ELR (cell line): ENCODE measurements around the gene AKAP1.

Experiments used
- DNase-seq: peaks from one replicate; pipeline ENCODE4 v3.0.0-alpha.2; 2015; ENCODE audit warnings: low read depth

Gene AKAP1

DNA sequence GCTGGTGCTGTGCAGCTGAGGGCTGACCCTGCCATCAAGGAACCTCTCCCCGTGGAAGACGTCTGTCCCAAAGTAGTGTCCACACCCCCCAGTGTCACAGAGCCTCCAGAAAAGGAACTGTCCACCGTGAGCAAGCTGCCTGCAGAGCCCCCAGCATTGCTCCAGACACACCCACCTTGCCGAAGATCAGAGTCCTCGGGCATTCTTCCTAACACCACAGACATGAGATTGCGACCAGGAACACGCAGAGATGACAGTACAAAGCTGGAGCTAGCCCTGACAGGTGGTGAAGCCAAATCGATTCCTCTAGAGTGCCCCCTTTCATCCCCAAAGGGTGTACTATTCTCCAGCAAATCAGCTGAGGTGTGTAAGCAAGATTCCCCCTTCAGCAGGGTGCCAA, 20.5 kb downstream of the AKAP1 start:
- no peak for DNase-seq

DNA sequence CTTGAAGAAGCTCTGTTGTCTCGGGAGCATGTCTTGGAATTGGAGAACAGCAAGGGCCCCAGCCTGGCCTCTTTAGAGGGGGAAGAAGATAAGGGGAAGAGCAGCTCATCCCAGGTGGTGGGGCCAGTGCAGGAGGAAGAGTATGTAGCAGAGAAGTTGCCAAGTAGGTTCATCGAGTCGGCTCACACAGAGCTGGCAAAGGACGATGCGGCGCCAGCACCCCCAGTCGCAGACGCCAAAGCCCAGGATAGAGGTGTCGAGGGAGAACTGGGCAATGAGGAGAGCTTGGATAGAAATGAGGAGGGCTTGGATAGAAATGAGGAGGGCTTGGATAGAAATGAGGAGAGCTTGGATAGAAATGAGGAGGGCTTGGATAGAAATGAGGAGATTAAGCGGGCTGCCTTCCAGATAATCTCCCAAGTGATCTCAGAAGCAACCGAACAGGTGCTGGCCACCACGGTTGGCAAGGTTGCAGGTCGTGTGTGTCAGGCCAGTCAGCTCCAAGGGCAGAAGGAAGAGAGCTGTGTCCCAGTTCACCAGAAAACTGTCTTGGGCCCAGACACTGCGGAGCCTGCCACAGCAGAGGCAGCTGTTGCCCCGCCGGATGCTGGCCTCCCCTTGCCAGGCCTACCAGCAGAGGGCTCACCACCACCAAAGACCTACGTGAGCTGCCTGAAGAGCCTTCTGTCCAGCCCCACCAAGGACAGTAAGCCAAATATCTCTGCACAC, 21.2 kb downstream of the AKAP1 start:
- peak; percentile 25 for DNase-seq

DNA sequence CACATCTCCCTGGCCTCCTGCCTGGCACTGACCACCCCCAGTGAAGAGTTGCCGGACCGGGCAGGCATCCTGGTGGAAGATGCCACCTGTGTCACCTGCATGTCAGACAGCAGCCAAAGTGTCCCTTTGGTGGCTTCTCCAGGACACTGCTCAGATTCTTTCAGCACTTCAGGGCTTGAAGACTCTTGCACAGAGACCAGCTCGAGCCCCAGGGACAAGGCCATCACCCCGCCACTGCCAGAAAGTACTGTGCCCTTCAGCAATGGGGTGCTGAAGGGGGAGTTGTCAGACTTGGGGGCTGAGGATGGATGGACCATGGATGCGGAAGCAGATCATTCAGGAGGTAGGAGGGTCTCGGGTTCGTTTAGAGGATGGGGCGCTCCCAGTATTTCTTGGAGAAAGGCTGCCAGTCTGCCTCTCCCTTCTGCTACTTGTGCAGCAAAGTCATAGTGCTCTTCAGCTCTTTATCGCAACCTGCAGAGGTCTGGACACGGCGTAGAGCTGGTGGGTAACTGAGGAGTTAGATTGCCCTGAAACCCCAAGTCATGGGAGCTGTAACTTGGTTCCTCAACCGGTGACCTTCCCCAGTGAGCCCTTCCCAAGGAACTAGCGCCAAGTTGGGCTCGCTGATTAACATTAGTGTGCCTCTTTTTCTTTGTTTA, 21.9 kb downstream of the AKAP1 start:
- no peak for DNase-seq

DNA sequence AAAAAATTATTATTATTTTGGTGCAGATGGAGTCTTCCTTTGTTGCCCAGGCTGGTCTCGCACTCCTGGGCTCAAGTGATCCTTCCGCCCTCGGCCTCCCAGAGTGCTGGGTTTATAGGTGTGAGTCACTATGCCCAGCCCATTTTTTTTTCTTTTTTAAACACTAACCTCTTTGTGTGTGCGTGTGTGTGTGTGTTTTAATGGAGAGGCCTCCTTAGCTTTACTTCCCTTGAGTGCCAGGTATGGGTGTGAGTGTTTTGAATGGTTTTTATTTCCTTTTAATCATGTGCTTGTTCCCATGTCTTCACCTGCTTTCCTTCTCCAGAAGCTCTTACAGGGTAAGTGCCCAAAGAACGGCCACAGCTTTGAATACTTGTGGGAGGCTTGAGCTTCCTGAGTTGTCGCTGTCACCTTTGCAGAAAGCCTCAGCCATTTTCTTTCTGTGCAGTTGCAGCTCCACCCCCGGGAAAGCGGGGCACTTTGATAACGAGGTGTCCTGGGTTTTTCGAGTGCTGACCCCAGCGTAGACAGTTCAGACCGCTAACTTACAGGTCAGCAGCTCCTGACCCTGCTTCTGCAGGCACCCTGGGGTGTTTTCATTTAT, 22.6 kb downstream of the AKAP1 start:
- peak; percentile 83 for DNase-seq

DNA sequence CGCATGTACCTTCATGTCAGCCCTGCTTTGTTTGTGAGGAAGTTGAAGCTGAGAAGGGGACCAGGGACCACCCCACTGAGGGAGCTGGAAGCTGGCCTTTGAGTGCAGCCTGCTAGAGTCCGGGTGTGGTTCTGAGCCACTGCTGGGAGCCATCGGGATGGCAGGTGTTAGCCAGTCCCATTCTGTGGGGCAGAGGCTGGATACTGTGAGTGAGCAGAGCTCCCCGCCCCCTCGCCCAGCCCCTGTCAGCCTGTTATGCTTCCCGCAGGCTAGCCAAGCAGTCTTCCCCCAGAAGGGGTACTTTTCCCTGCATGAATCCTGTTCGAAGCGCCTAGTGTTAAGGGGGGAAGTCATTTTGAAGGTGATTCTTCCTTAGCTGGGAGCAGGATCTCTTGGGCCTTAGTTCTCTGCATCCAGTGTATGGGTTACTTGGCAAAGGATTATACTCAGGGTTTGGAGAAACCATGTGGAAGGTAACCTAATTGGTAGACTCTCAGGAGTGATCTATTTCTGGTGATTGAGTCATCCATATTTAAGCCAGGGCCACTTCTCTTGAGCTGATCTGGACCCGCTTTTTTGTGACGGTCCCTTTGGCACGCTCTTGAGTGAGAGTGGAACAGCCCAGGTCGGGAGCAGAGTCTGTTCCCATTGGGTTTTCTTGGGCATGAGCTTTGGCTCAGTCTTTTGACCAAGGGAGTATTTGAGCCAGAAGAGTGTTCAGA, 23.8 kb downstream of the AKAP1 start:
- no peak for DNase-seq

DNA sequence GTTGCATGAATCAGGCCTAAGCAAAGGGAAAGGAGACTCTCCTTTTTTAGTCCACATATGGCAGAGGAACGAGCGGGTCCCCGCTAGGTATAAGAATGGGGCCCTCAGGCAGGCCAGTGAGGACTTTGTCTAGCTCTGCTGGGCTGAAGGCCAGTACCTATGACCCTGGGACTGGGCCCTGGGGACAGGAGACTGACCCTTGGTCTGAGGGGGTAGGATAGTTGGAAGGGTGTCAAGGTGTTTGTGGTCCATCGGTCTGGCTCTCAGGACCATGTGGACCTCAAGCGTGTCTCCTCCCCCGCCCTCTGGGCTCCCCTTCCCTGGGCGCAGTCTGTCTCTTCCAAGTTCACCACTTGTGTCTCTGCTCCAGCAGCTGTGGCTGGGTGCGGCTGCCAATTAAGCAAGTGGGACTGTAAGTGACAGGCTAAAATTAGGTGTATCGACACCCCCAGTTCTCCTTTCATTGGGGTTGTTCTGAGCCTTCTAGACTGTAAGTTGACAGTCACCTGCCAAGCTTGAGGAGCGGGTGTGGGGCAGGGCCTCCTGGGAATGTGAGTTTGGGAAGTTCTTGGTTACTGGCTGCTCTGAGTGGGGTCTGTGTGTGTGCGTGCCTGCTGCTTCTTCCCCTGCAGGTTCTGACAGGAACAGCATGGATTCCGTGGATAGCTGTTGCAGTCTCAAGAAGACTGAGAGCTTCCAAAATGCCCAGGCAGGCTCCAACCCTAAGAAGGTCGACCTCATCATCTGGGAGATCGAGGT, 24.5 kb downstream of the AKAP1 start:
- no peak for DNase-seq

DNA sequence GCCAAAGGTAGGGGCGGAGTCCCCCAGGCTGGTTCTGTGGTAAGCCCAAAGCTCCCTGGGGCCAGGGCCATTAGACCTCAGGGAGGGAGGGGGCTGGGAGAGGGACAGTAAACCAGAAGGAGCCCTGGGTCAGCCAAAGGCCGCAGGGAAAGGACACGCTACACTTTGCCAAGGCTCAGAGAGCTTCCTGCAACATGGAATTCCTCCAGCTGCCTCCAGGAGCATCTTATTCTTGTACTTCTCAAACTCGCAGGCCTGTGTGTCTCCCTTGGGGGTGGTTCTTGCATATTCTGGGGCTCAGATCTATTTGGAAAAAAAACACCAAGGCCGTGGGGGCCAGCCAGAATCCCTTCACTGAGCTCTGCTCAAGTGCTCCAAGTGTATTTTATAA, 25.1 kb downstream of the AKAP1 start:
- DNase-seq, result no peak

DNA sequence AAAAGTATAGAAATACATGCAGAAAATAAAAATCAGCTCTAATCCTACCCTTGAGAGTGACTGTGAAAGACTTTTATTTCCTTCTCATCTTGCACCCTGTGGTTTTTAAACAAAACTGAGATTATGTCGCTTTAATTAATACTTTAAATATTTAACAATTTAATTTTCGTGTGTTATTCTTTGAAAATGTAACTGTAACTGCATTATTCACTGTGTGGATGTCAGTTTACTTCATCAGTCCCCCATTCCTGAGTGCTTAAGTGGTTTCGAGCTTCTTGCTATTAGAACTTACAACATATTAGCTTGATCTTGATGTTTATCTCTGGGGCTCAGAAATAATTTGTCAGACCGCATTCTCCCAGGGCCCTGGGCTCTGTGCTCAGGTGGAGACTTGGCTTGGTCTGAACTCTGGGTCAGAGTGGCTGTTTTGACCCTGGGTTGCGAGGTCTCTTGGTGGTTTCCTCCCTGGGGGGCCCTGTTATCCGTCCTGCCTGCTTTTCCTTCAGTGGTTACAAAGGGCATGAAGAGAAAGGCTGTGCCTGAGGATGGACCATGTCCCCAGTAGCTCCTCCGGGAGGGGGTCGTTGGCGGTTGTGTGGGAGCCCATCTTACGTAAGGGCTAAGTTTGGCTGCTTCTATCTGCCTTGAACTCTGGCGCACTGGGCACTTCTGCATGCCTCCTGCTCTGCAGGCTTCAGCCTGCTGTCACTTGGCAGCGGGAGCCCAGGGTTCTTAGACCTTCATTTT, 25.7 kb downstream of the AKAP1 start:
- no peak for DNase-seq

DNA sequence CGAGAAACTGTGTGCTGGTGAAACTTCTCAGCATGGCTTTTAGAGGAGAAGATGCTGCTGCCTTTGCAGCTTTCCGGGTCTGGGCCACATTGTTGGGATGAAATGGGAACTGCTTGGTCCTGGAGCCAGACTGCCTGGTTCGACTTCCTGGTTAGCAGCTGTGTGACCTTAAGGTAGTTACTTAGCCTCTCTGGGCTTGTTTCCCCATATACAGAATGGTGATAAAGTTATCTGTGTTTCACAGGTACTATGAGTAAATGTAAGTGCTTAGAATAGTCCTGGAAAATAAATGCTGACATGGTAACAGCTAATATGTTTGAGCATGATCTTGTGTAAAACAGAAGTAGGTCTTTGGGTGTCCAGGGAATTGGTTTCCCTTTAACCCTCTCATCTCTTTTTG, 26.3 kb downstream of the AKAP1 start:
- DNase-seq, result no peak

DNA sequence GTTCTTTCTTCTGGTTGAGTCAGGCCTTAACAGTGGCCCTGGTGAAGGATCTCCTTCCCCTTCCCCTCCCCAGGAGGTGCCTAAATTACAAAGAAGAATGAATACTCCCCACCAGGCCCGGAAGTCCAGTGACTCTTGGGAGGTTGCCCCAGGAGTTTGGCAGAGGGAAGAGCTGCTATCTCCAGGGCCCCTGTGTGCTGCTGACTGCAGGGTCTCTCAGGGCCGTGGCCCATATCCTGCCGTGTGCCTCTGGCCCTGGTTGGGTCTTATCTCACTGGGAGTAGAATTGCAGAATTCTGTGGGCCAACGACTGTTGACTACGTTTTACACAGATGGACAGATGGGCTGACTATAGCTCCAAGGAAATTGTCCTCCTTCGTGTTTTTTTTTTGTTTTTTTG, 28.0 kb downstream of the AKAP1 start:
- DNase-seq, result no peak

DNA sequence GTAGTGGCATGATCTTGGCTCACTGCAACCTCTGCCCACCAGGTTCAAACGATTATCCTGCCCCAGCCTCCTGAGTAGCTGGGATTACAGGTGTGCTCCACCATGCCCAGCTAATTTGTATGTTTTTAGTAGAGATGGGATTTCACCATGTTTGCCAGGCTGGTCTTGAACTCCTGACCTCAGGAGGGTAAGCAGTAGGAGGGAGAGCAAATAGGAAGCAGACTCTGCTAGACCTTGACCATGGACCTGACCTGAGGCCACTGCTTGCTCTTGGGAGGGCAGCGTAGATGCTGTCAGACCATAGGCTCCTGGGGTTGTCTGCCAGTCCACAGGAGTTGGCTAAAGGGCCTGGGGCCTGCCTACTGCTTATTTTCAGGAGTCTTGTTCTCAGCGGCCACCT, 28.6 kb downstream of the AKAP1 start:
- DNase-seq, result no peak

DNA sequence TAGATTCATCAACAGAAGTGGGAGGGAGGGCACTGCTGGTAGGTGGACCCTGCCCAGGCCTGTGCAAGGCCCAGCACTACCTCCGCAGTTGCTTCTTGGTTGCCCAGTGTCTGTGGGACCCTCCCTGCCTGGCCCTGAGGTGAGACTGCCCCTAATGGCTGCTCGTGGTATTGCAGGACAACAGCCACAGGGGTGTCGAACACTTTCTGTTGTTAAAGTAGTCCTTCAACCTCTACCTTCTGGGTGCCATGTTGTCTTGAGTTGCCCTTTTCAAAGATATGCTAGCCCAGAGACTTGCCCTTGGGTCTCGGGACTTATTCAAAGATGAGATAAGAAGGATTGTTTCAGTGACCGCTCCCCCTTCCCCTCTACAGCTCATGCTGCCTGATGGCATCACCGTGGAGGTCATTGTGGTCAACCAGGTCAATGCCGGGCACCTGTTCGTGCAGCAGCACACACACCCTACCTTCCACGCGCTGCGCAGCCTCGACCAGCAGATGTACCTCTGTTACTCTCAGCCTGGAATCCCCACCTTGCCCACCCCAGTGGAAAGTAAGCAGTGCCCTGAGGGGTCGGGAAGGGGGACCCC, 29.1 kb downstream of the AKAP1 start:
- peak; percentile 46 for DNase-seq

DNA sequence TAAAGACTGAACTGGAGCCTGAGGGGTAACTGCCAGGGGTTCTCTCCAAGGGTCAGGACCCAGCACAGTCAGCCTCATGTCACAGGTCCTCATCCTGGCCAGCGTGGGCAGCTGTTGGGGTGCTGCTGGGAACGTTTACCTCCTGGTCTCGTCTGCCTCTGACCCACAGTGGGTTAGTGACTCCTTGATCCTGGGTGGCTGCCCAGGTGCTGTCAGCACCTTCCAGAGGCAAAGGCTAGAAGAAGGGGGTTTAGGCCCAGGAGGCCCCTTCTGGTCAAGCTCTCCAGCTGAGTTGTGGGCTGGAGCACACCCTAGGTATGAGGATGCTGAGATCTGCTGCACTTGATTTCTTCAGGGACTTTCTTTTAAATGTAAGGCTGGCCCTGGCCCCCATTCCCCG, 30.3 kb downstream of the AKAP1 start:
- no peak for DNase-seq

DNA sequence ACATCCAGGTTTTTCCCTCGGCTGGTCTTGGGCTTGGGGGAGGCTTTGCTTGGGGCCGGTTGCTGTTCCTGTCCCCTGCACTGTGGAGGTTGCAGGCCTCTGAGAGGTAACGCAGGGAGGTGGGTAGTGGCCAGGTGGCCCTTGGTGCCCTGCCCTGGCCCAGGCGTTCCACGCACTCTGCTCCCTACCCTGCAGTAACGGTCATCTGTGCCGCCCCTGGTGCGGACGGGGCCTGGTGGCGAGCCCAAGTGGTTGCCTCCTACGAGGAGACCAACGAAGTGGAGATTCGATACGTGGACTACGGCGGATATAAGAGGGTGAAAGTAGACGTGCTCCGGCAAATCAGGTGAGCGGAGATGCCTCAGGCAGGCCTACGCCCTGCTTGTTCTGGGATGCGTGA, 30.9 kb downstream of the AKAP1 start:
- no peak for DNase-seq

DNA sequence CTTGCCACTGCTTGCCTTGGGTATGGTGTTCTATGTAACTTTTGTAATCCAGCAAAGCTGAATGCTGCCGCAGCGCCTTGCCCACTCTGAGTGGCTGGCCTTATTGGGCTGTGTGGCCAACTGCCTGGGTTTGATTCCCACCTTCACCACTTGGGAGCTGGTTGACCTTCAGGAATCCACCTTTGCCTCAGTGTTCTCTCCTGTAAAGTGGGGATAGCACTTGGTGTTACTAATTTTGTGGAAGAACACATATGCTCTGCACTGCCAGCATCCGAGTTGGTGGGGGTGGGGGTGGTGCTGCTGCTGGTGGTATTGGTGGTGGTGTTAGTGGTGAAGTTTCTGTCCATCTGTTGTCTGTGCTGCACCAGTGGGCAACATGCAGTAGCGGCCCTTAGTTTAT, 32.8 kb downstream of the AKAP1 start:
- no peak for DNase-seq

DNA sequence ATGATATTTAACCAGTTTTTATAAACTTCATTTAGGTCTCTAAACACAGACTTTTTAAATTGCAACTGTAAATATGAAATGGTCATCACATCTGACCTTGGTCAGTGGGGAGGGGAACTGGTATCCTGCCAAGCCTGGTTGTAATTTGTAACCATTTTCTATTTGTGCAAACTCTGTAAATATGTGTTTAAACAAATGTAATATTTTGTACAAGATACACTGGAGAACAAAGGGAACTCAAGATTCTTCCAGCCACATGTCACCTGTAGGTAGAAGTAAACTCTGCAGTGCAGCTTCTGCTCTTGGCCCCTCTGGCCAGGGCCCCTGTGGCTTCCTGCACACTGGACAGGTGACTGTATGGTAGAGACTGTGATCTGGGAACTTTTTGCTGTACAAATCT, 35.8 kb downstream of the AKAP1 start:
- no peak for DNase-seq

DNA sequence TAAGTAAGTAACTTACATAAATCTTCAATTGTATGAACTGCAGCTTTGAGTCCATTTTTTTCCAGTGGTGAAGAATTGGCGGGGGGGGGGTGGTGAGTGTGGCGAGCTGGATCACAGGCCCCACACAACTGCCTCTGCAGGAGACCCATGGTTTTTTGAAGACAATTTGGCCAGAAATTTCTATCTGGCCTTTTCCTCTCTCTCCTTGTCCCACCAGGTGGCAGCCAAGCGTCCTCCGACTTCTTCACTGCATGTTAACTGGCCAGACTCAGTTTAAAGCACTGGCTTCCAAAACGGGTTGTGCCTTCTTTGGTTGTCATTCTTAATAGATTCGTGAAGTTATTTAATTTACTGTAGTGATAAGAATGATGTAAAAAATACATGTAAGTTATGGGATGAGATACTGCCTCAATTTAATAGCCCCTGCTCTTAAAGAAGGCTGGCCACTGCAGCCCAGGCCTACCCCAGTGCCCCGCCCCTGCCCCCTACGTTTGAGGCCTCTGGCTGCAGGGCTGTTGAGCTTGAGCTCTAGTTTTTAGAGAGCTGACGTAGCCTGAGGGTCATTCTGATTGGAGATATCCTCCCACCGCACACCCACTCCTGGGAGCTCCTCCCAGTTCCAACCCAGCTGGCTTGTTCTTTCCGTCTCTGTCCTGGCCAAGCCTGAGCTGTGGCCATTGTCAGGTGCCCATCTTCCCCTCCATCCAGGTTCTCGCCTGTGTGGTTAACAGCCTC, 36.4 kb downstream of the AKAP1 start:
- DNase-seq, result peak; percentile 58

DNA sequence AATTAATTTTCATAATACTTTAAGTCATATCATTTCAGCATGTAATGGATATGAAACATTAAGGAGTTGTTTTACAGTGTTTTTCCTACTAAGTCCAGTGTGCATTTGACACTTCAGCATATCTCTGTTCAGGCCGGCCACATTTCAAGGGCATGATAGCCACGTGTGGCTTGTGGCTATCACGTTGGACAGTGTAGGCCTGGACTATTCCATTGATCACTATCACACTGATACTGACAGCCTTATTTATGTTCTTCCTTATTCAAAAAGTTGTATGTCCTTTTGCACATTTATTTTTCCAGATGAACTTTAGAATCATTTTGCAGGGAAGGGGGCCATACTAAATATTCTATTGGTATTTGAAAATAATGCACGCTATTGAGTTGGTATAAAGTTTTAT, 39.0 kb downstream of the AKAP1 start:
- DNase-seq, result no peak

DNA sequence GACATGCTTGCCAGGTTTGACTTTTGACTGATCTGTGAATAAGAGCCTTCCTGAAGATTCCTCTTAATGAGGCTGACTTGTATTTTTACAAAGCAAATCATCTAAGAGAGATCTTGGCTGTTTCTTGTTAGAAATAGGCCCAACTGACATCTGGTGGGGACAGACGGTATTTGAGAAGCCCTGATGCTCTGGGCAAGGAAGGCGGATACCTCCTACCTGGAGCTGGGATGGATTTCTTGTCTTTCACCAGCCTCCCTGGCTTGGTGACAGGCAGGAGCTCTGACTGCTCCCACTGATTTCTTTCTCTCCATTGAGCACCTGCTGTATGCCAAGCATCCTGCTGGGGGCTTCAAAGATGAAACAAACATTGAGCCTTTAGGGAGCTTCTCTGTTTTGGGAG, 40.4 kb downstream of the AKAP1 start:
- DNase-seq, result no peak

DNA sequence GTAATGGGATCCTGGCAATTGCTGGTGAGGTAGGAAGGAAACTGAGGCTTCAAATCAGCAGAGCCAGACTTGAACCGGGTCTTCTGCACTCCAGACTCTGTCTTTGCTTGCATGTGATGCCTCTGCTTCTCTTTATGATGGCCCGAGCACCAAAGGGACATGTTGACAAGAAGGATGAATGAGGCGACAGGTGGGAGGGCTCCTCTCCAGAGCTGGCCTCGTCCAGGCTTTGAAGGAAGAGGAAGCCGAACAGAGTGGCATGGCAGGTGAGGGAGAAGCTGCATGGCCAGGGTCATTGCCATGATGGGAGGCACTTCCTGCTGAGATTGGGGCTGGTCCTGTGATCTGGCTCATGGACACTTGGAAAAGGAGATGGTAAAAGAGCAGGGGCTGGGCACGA, 40.8 kb downstream of the AKAP1 start:
- no peak for DNase-seq
